Transverse colon (tissue), 4 donors: ENCODE measurements around the gene HMCN1. TPM values are rescaled to one million over a fixed set of nuclear protein-coding genes. Genes with fewer than 3 reads are reported as not detected.

Experiments used
- DNase-seq: peaks from one replicate; pipeline ENCODE4 v3.0.0-alpha.2; 2019
- H3K27ac ChIP-seq, 4 donors: fragments of 200-600 bp; sonication (generic); 2 replicates each; pipeline ENCODE4 v1.5.1; 2016 to 2018; ENCODE audit warnings: inconsistent platforms in 4 of 4
- H3K27me3 ChIP-seq: fragments of 200-600 bp; sonication (generic); 2 replicates; pipeline ENCODE4 v1.5.1; 2017; ENCODE audit warnings: inconsistent platforms
- H3K36me3 ChIP-seq, 4 donors: fragments of 200-600 bp; sonication (generic); 2 replicates each; pipeline ENCODE4 v1.5.1; 2017 to 2019; ENCODE audit warnings: inconsistent platforms in 4 of 4
- H3K4me1 ChIP-seq, 4 donors: fragments of 200-600 bp; sonication (generic); 2 replicates each; pipeline ENCODE4 v1.5.1; 2017 to 2020; ENCODE audit warnings: inconsistent platforms in 4 of 4
- H3K4me3 ChIP-seq, 4 donors: fragments of 200-600 bp; sonication (generic); 1 replicate in 1 of 4; 2 replicates in 3 of 4; pipeline versions ENCODE4 v1.5.1 to v1.6.1; 2017 to 2019; ENCODE audit warnings: inconsistent platforms in 4 of 4
- H3K9me3 ChIP-seq, 2 donors: fragments of 200-600 bp; sonication (generic); 2 replicates each; pipeline ENCODE4 v1.5.1; 2017 to 2019; ENCODE audit warnings: inconsistent platforms in 2 of 2
- EP300 ChIP-seq: sonication (generic); formaldehyde crosslinking; IDR thresholded peaks from one replicate; pipeline ENCODE4 v1.6.1; 2017; ENCODE audit warnings: antibody characterized with exemption, low read depth
- POLR2A ChIP-seq: fragments of 450-650 bp; IDR thresholded peaks from one replicate; pipeline ENCODE4 v1.6.1; 2016; ENCODE audit warnings: antibody characterized with exemption, mild to moderate bottlenecking, moderate library complexity
- POLR2AphosphoS5 ChIP-seq, 3 donors: sonication (generic); formaldehyde crosslinking; IDR thresholded peaks; one replicate each; pipeline ENCODE4 v1.6.1; 2016; ENCODE audit warnings: antibody characterized with exemption in 3 of 3
- WGBS, 2 donors: methylation state at CpG; one replicate each; pipeline ENCODE4 v1.1.5; 2018; ENCODE audit warnings: low coverage in 1 of 2; 5-methylcytosine and 5-hydroxymethylcytosine counted together
- in situ Hi-C, 4 donors: fragments of 200-750 bp; cut with MboI; loops; one replicate each; pipeline versions ENCODE4 v1.15.0 to v1.15.1; 2017; ENCODE audit warnings: low sequenced_read_pairs in 3 of 4, low pct_ligation_motif_present in 1 of 4, low pct_unique_long_range_greater_than_20kb in 1 of 4
- intact Hi-C: fragments of 100-400 bp; cut with DNase I; formaldehyde crosslinking; loops from one replicate; pipeline ENCODE4 v1.15.1; 2023; ENCODE audit warnings: low total_unique reads
- total RNA-seq, 4 donors: library from RNA; depleted of rRNA; stranded (reverse); fragments of >200 nt; gene quantifications; one replicate each; pipeline ENCODE4 v1.1.0, GENCODE V29; 2016
- TF ChIP-seq, protein P1 (sequence below), 5 experiments: fragments of 200-600 bp in 3 of 5; fragments of 450-650 bp in 2 of 5; sonication (generic) in 3 of 5; IDR thresholded peaks; 1 replicate in 2 of 5; 2 replicates in 3 of 5; pipeline ENCODE4 v1.5.1; 2016 to 2017; ENCODE audit warnings: antibody characterized with exemption in 5 of 5, inconsistent platforms in 3 of 5, mild to moderate bottlenecking in 2 of 5, moderate library complexity in 1 of 5

Gene HMCN1
- total RNA-seq, 4 donors from 2014 or later, result 1.1 to 2.7 (median 2.1) TPM

DNA sequence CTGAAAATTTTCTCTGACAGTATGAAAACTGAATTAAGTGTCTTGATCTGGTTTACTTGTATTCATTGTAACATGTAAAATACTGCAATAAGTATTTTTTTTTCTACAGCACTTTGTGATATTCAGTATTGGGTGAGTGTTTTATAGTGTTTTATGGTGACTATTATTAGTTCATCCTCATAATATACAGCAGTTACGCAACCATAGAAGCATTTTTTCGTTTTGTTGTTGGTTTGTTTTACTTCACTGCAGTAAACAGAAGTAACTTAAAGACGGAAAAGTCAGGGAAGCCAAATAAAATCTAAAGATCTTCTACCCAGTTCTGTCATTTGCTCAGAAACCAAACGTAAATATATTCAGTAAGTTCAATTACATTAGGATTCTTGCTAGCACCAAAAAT, 390.8 kb downstream of the HMCN1 start:
- Histone ChIP-seq H3K27ac (no peak overlapping the region), H3K27me3 (no peaks in the 10 kb centered on the region), H3K4me1 (no peaks in the 10 kb centered on the region), H3K4me3 (no peak overlapping the region), H3K9me3 (no peaks in the 10 kb centered on the region), H3K36me3 (no peaks in the 10 kb centered on the region)
- TF ChIP-seq EP300, result no peak
- TF ChIP-seq, protein P1, sequence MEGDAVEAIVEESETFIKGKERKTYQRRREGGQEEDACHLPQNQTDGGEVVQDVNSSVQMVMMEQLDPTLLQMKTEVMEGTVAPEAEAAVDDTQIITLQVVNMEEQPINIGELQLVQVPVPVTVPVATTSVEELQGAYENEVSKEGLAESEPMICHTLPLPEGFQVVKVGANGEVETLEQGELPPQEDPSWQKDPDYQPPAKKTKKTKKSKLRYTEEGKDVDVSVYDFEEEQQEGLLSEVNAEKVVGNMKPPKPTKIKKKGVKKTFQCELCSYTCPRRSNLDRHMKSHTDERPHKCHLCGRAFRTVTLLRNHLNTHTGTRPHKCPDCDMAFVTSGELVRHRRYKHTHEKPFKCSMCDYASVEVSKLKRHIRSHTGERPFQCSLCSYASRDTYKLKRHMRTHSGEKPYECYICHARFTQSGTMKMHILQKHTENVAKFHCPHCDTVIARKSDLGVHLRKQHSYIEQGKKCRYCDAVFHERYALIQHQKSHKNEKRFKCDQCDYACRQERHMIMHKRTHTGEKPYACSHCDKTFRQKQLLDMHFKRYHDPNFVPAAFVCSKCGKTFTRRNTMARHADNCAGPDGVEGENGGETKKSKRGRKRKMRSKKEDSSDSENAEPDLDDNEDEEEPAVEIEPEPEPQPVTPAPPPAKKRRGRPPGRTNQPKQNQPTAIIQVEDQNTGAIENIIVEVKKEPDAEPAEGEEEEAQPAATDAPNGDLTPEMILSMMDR (IDR thresholded peaks at IDR 0.05), result no peak
- no peak for TF ChIP-seq POLR2AphosphoS5 (IDR thresholded peaks at IDR 0.05)
- no peak for TF ChIP-seq POLR2A
- 63 to 71% methylated on average over 4 of the region's 4 CpGs for WGBS, 2 donors
- in situ Hi-C loops, result no loop called here
- intact Hi-C loops, result no loop called here
- no peak for DNase-seq

DNA sequence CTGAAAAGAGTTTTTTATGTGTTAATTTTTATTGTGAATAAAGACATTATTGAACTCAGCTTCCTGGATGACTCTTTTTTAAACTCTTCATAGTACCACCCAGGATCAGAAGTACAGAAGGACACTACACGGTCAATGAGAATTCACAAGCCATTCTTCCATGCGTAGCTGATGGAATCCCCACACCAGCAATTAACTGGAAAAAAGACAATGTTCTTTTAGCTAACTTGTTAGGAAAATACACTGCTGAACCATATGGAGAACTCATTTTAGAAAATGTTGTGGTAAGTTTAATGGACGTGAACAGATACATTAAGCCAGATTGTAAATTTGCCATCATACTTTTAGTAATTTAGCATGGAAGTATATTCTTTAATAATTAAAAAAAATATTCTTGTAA, 391.3 kb downstream of the HMCN1 start:
- H3K27me3 ChIP-seq, result no peaks in the 10 kb centered on the region
- no peak overlapping the region for H3K4me3 ChIP-seq
- no peak for TF ChIP-seq EP300
- no peak for TF ChIP-seq POLR2AphosphoS5 (IDR thresholded peaks at IDR 0.05)
- TF ChIP-seq POLR2A, result no peak
- TF ChIP-seq, protein P1 (IDR thresholded peaks at IDR 0.05), result no peak
- no peaks in the 10 kb centered on the region for H3K36me3 ChIP-seq
- no peaks in the 10 kb centered on the region for H3K4me1 ChIP-seq
- no peak overlapping the region for H3K27ac ChIP-seq
- no peak for DNase-seq
- no peaks in the 10 kb centered on the region for H3K9me3 ChIP-seq
- intact Hi-C loops (no loop called here), in situ Hi-C loops (no loop called here)
- WGBS, 2 donors, result 88 to 91% methylated on average over 3 of the region's 3 CpGs

DNA sequence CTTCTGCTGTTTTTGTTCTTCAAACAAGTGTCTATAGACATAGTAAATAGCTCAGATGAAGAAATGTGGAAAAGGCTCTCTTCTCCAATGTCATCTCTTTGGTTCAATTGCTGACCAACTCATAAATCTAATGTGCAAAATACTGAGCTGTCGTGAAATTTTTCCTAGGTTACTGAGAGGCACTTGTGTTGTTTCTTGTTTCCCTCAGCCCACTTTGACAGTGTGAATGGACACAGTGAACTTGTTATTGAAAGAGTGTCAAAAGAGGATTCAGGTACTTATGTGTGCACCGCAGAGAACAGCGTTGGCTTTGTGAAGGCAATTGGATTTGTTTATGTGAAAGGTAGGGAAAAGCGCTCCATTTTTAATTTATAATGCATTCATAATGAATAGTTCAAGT, 395.6 kb downstream of the HMCN1 start:
- 90 to 97% methylated on average over 4 of the region's 4 CpGs for WGBS, 2 donors
- no peak overlapping the region for H3K4me3 ChIP-seq
- TF ChIP-seq POLR2A (no peak), POLR2AphosphoS5 (IDR thresholded peaks at IDR 0.05) (no peak), EP300 (no peak)
- TF ChIP-seq, protein P1 (IDR thresholded peaks at IDR 0.05), result no peak
- intact Hi-C loops (no loop called here), in situ Hi-C loops (no loop called here)
- H3K4me1 ChIP-seq, result no peaks in the 10 kb centered on the region
- DNase-seq, result no peak
- no peaks in the 10 kb centered on the region for H3K9me3 ChIP-seq
- H3K27ac ChIP-seq, result no peak overlapping the region
- H3K27me3 ChIP-seq, result no peaks in the 10 kb centered on the region
- H3K36me3 ChIP-seq, result no peaks in the 10 kb centered on the region

DNA sequence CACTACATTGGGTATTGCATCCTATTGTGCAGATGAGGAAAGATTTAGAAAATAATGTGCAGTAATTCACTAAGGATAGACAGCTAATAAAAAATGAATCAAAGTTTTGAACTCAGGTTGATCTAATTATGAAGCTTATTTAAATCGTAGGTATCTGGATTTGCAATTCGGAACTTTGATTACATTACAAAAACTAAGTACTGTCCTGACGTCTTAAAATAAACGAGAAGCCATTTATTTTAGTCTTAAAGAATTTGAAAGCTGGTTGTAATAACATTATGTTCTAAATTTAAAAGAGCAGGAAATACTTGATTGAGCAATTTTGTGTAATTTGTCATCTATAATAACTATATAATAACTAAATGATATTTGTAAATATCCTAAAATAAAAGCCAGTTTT, 404.9 kb downstream of the HMCN1 start:
- no peaks in the 10 kb centered on the region for H3K36me3 ChIP-seq
- in situ Hi-C loops (no loop called here), intact Hi-C loops (no loop called here)
- TF ChIP-seq EP300, result no peak
- no peaks in the 10 kb centered on the region for H3K27me3 ChIP-seq
- H3K4me3 ChIP-seq, result no peak overlapping the region
- H3K4me1 ChIP-seq, result no peaks in the 10 kb centered on the region
- DNase-seq, result no peak
- no peak overlapping the region for H3K27ac ChIP-seq
- no peaks in the 10 kb centered on the region for H3K9me3 ChIP-seq
- 66 to 74% methylated on average over 4 of the region's 4 CpGs for WGBS, 2 donors

DNA sequence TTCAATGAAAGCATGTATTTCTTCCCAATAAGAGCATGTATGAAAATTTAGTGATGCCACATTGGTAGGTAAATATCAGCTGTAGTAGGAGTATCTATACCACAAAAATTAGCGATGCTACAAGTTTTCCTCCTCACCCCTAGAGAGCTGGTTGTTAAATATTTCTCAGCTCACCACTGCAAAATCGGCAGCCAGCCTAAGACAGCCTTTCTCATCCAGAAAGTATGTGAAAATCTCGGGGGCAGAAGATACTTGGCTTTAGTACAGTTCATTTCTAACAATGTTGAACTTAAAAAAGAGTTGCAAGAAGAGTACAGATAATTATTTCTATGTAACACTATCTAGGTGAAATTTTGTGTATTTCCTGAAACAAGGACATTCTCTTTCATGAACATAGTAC, 405.5 kb downstream of the HMCN1 start:
- TF ChIP-seq EP300 (no peak), POLR2A (no peak), POLR2AphosphoS5 (IDR thresholded peaks at IDR 0.05) (no peak)
- TF ChIP-seq, protein P1 (IDR thresholded peaks at IDR 0.05), result no peak
- intact Hi-C loops, result no loop called here
- in situ Hi-C loops, result no loop called here
- Histone ChIP-seq H3K9me3 (no peaks in the 10 kb centered on the region), H3K27ac (no peak overlapping the region), H3K4me3 (no peak overlapping the region), H3K27me3 (no peaks in the 10 kb centered on the region), H3K4me1 (no peaks in the 10 kb centered on the region), H3K36me3 (no peaks in the 10 kb centered on the region)
- WGBS, 2 donors, result 52 to 55% methylated on average over 2 to 3 of the region's 3 CpGs
- no peak for DNase-seq
